Endodermal cell (in vitro differentiated cells): ENCODE data around the gene HIP1. TPM values are rescaled to one million over a fixed set of nuclear protein-coding genes. Genes with fewer than 3 reads are reported as not detected.
"Not testable (repeated sequence)": the region's sequence is repeated elsewhere in the genome, so short reads cannot be mapped to it uniquely, and the experiment has no call there.

ENCODE experiments used
- DNase-seq: peaks from one replicate; pipeline ENCODE4 v3.0.0-alpha.2; 2017
- H3K27ac ChIP-seq: 2 replicates; pipeline ENCODE4 v1.5.1; 2013; ENCODE audit warnings: mild to moderate bottlenecking, low read depth, low read length, moderate library complexity
- H3K27me3 ChIP-seq: 2 replicates; pipeline ENCODE4 v1.6.1; 2013; ENCODE audit warnings: mild to moderate bottlenecking, low read length, moderate library complexity; ENCODE audit not compliant: insufficient read depth, control insufficient read depth, poor library complexity, severe bottlenecking
- H3K36me3 ChIP-seq: 2 replicates; pipeline ENCODE4 v1.7.0; 2013; ENCODE audit warnings: mild to moderate bottlenecking, low read length, moderate library complexity; ENCODE audit not compliant: control insufficient read depth, insufficient read depth
- H3K4me1 ChIP-seq: one replicate; pipeline ENCODE4 v1.7.0; 2013; ENCODE audit warnings: low read length; ENCODE audit not compliant: control insufficient read depth, insufficient read depth
- H3K4me3 ChIP-seq: 2 replicates; pipeline ENCODE4 v1.5.1; 2013; ENCODE audit warnings: mild to moderate bottlenecking, low read length, moderate library complexity
- H3K9ac ChIP-seq: 2 replicates; pipeline ENCODE4 v1.6.1; 2013; ENCODE audit warnings: mild to moderate bottlenecking, low read length, moderate library complexity; ENCODE audit not compliant: poor library complexity, severe bottlenecking; ENCODE audit errors: extremely low read depth
- H3K9me3 ChIP-seq: 2 replicates; pipeline ENCODE4 v1.6.1; 2013; ENCODE audit warnings: mild to moderate bottlenecking, low read length, moderate library complexity; ENCODE audit not compliant: control insufficient read depth
- H3K27ac Mint-ChIP-seq: 2 replicates; pipeline ENCODE4 v1.8.0; 2020; ENCODE audit warnings: mixed read lengths
- H3K27me3 Mint-ChIP-seq: 2 replicates; pipeline ENCODE4 v1.8.0; 2021; ENCODE audit warnings: mild to moderate bottlenecking, mixed read lengths; ENCODE audit not compliant: insufficient read depth
- H3K36me3 Mint-ChIP-seq: 2 replicates; pipeline ENCODE4 v1.8.0; 2020; ENCODE audit warnings: low read depth, mixed read lengths
- H3K4me1 Mint-ChIP-seq: 2 replicates; pipeline ENCODE4 v1.8.0; 2020; ENCODE audit warnings: mixed read lengths
- H3K4me3 Mint-ChIP-seq: 2 replicates; pipeline ENCODE4 v1.8.0; 2020; ENCODE audit warnings: mild to moderate bottlenecking, moderate library complexity, mixed read lengths
- H3K9me3 Mint-ChIP-seq: 2 replicates; pipeline ENCODE4 v1.8.0; 2020; ENCODE audit warnings: mild to moderate bottlenecking, mixed read lengths
- CTCF ChIP-seq: fragments of 200-600 bp; sonication (generic); conservative IDR thresholded peaks from 2 replicates; pipeline ENCODE4 v1.5.0; 2021; ENCODE audit warnings: antibody characterized with exemption, mild to moderate bottlenecking
- WGBS, 2 experiments: methylation state at CpG; one replicate each; pipeline versions ENCODE4 v1.1.5 to v1.1.7; 2013; ENCODE audit warnings: missing lambda C conversion rate in 2 of 2, mixed read lengths in 1 of 2; ENCODE audit not compliant: insufficient coverage in 1 of 2, insufficient read length in 1 of 2; 5-methylcytosine and 5-hydroxymethylcytosine counted together
- total RNA-seq, 2 donors: library from RNA; stranded (reverse); fragmentation: NEBNext Ultra II Directional in 1 of 2; extraction: Animal tissue kit (Norgen Biotek cat#: 25700) in 1 of 2; gene quantifications; 2 replicates in 1 of 2; 3 replicates in 1 of 2; pipeline ENCODE4 v1.2.1, GENCODE V29; 2021

HIP1 gene
- total RNA-seq, 2 donors from 2014 or later = 64.7 to 70.0 TPM

GRCh38 chr7:75729851-75730274, 8.9 kb downstream of the HIP1 start:
- no peaks in the 10 kb centered on the region for H3K27me3 Mint-ChIP-seq

GRCh38 chr7:75727881-75728593, 10.7 kb downstream of the HIP1 start:
- peak overlapping the region; percentile 71 for H3K27ac Mint-ChIP-seq
- DNase-seq = peak; percentile 91
- no peaks in the 10 kb centered on the region for H3K4me1 ChIP-seq
- no peak overlapping the region for H3K9ac ChIP-seq
- no peaks in the 10 kb centered on the region for H3K36me3 ChIP-seq
- peaks cover 15% of the 10 kb centered on the region for H3K4me1 Mint-ChIP-seq
- no peak overlapping the region for H3K27ac ChIP-seq
- no peaks in the 10 kb centered on the region for H3K9me3 Mint-ChIP-seq
- WGBS, 2 experiments = 78 to 91% methylated on average over 5 to 8 of the region's 8 CpGs
- H3K27me3 ChIP-seq = no peaks in the 10 kb centered on the region
- no peaks in the 10 kb centered on the region for H3K27me3 Mint-ChIP-seq
- no peaks in the 10 kb centered on the region for H3K36me3 Mint-ChIP-seq
- H3K4me3 Mint-ChIP-seq = no peak overlapping the region
- H3K4me3 ChIP-seq = no peak overlapping the region
- H3K9me3 ChIP-seq = no peaks in the 10 kb centered on the region
- TF ChIP-seq CTCF = no peak

More at GRCh38 chr7:75729851-75730274, 8.9 kb downstream of the HIP1 start:
- Mint-ChIP-seq H3K36me3 (no peaks in the 10 kb centered on the region), H3K9me3 (no peaks in the 10 kb centered on the region), H3K4me1 (peaks cover 19% of the 10 kb centered on the region), H3K27ac (no peak overlapping the region), H3K4me3 (no peak overlapping the region)
- no peak for TF ChIP-seq CTCF
- no peak overlapping the region for H3K9ac ChIP-seq
- H3K4me3 ChIP-seq = no peak overlapping the region
- H3K36me3 ChIP-seq = no peaks in the 10 kb centered on the region
- 65 to 81% methylated on average over 4 of the region's 4 CpGs for WGBS, 2 experiments
- no peaks in the 10 kb centered on the region for H3K4me1 ChIP-seq
- no peak overlapping the region for H3K27ac ChIP-seq
- peak; percentile 78 for DNase-seq
- H3K27me3 ChIP-seq = no peaks in the 10 kb centered on the region
- no peaks in the 10 kb centered on the region for H3K9me3 ChIP-seq

GRCh38 chr7:75727351-75727750, 11.4 kb downstream of the HIP1 start:
- H3K9ac ChIP-seq, H3K9me3 Mint-ChIP-seq, H3K27me3 Mint-ChIP-seq, H3K36me3 Mint-ChIP-seq, DNase-seq, H3K36me3 ChIP-seq, H3K27ac ChIP-seq, H3K4me3 ChIP-seq, H3K27me3 ChIP-seq, H3K27ac Mint-ChIP-seq, H3K9me3 ChIP-seq, H3K4me3 Mint-ChIP-seq, H3K4me1 ChIP-seq: not testable (repeated sequence)
- peaks cover 15% of the 10 kb centered on the region for H3K4me1 Mint-ChIP-seq
- 93 to 94% methylated on average over 6 of the region's 6 CpGs for WGBS, 2 experiments

- Mint-ChIP-seq H3K36me3 (no peaks in the 10 kb centered on the region), H3K4me3 (no peak overlapping the region), H3K9me3 (no peaks in the 10 kb centered on the region), H3K27ac (no peak overlapping the region), H3K27me3 (no peaks in the 10 kb centered on the region), H3K4me1 (peaks cover 13% of the 10 kb centered on the region)
- no peak for DNase-seq
- no peaks in the 10 kb centered on the region for H3K27me3 ChIP-seq
- WGBS, 2 experiments = 72 to 86% methylated on average over 3 to 6 of the region's 6 CpGs
- no peak overlapping the region for H3K9ac ChIP-seq
- H3K9me3 ChIP-seq = no peaks in the 10 kb centered on the region
- TF ChIP-seq CTCF = no peak
- no peaks in the 10 kb centered on the region for H3K4me1 ChIP-seq
- H3K4me3 ChIP-seq = no peak overlapping the region
- H3K27ac ChIP-seq = no peak overlapping the region
- H3K36me3 ChIP-seq = no peaks in the 10 kb centered on the region
Observed at GRCh38 chr7:75725306-75725705, 13.4 kb downstream of the HIP1 start.
